Stimulated activated effector memory CD8-positive, alpha-beta T cell treated with anti-CD3 and anti-CD28 coated beads, Interleukin-12 subunit alpha, Interleukin-12 subunit beta, amount 100 ng/mL, for 72 hours (primary cell): ENCODE results near the gene BTBD3.

Source experiments
- ATAC-seq: fragments of 150-1000 bp; cut with Tn5 transposase; 2 replicates; pipeline ENCODE4 v1.10.0; 2021
- DNase-seq, 2 donors: peaks; one replicate each; pipeline ENCODE4 v3.0.0; 2021 to 2022; ENCODE audit warnings: low spot score in 2 of 2
- H3K27ac Mint-ChIP-seq: one replicate; pipeline ENCODE4 v1.8.0; 2022; ENCODE audit warnings: mild to moderate bottlenecking, mixed read lengths
- H3K36me3 Mint-ChIP-seq: one replicate; pipeline ENCODE4 v1.8.0; 2022; ENCODE audit warnings: mild to moderate bottlenecking, mixed read lengths
- H3K4me1 Mint-ChIP-seq: one replicate; pipeline ENCODE4 v1.8.0; 2022; ENCODE audit warnings: mixed read lengths
- H3K4me3 Mint-ChIP-seq: one replicate; pipeline ENCODE4 v1.8.0; 2022; ENCODE audit warnings: mild to moderate bottlenecking, mixed read lengths
- H3K9me3 Mint-ChIP-seq: one replicate; pipeline ENCODE4 v1.8.0; 2022; ENCODE audit warnings: mixed read lengths

The BTBD3 gene

DNA sequence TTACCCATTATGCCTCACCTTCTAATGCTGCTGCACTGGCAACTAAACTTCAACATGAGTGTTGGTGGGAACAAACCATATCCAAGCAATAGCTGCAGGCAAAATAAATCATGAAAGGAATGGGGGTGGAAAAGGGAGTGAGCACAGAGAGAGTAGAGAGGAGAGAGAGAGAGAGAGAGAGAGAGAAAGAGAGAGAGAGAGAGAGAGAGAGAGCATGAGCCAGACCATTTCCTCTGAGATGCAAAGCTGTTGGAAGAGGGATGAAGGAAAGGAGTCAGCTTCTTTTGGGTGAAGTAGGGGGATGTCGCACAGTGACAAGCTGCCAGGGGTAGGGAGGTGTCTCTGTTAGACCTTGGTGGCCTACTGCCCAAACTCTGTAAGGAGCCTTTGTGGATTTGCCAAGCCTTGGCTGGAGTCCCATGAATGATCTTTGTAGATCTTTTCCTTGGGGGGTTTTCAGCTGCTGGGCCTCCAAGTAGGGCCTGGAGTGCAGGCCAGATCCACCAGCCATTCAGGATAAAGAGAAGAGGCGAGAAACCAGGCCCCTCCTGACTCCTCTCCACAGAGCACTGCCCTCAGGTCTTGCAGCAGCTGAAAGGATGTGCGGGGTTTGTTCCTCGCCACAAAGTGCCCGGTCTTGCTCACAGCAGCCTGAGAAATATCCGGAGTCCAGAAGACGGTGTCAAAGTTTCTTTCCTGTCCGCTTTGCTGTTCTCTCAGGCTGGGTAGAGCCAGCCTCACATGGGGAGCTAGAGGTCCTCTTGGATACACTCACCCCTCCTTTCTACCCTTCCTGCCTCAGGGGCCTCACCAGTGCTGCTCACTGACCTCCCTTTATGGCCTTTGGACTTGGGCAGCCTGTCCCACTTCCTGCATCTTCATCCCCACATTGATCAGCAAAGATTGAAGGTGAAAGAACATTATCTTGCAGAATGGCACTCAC lies 17.8 kb downstream of the BTBD3 start:
- Mint-ChIP-seq H3K36me3 (no peaks in the 10 kb centered on the region), H3K4me1 (no peaks in the 10 kb centered on the region), H3K9me3 (peaks cover 14% of the 10 kb centered on the region), H3K4me3 (no peak overlapping the region), H3K27ac (no peak overlapping the region)
- DNase-seq (no peak), ATAC-seq (no peak)

DNA sequence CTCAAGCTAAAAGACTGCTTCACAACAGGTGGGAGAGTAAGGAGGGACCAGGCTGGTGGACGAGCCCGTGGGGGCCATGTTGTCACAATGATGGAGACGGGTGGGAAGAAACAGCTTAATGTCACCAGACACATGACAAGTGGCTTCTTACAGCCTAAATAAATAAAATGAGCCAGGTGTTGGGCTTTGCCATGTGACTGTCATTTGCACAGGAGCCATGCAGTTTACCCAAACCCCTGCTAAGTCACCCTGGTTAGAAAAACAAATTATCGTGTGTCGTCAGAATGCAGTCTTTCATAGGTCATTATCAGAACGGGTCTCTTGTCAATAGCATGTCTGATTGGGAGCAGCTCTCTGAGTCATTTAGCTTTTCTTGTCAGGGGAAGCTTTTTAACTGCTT lies 18.5 kb downstream of the BTBD3 start:
- no peaks in the 10 kb centered on the region for H3K36me3 Mint-ChIP-seq
- no peak for DNase-seq

DNA sequence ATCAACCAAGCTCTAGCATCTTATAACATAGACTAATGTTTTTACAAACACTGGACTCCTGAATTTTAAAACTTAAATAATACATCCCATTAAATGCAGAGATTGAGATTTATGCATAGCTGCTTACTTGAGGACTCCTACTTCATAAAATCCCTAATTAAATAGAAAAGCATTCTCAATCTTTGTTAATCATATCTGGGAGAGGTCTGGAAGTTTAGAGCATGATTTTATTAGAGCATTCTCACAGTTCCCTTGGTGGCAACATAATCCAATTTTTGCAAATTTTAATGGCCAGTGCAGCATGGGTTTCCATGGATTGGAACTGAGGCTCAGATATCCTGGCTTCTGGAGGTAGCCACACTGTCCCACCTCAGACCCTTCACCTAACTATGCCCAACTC lies 19.5 kb downstream of the BTBD3 start:
- H3K9me3 Mint-ChIP-seq = peaks cover 18% of the 10 kb centered on the region
- ATAC-seq = no peak

More for the DNA sequence above, 18.5 kb downstream of the BTBD3 start:
- Mint-ChIP-seq H3K4me1 (no peaks in the 10 kb centered on the region), H3K4me3 (no peak overlapping the region), H3K9me3 (peaks cover 18% of the 10 kb centered on the region), H3K27ac (no peak overlapping the region)
- no peak for ATAC-seq

GRCh38 chr20:11941593-11942246 lies 24.0 kb downstream of the BTBD3 start:
- Mint-ChIP-seq H3K9me3 (peaks cover 12% of the 10 kb centered on the region), H3K4me1 (no peaks in the 10 kb centered on the region), H3K27ac (no peak overlapping the region), H3K36me3 (no peaks in the 10 kb centered on the region), H3K4me3 (no peak overlapping the region)
- DNase-seq = no peak
- ATAC-seq = no peak

More for the DNA sequence above, 19.5 kb downstream of the BTBD3 start:
- Mint-ChIP-seq H3K4me1 (no peaks in the 10 kb centered on the region), H3K36me3 (no peaks in the 10 kb centered on the region), H3K4me3 (no peak overlapping the region), H3K27ac (no peak overlapping the region)
- no peak for DNase-seq

GRCh38 chr20:11943778-11944177 lies 26.1 kb downstream of the BTBD3 start:
- ATAC-seq (no peak), DNase-seq (no peak)
- no peaks in the 10 kb centered on the region for H3K36me3 Mint-ChIP-seq
- no peak overlapping the region for H3K4me3 Mint-ChIP-seq
- no peaks in the 10 kb centered on the region for H3K4me1 Mint-ChIP-seq
- H3K9me3 Mint-ChIP-seq = peaks cover 19% of the 10 kb centered on the region
- H3K27ac Mint-ChIP-seq = no peak overlapping the region

DNA sequence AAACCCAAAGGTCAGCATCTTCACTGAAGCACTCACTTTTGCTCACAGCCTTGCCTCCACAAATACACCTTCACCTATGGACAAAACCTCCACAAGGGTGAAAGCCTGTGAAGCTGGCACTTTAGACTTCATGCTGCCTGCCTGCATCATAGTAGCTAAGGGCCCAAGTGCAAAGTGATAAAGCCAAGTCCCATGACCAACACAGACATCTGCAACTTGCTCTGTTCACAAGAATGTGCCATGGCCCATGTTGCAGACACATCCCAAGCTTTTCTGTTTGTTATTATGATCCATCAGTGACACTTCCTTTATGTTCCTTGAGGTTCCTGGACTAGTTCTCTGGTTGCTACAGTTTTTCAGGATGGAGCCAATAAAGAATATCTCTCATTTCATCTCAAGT lies 31.1 kb downstream of the BTBD3 start:
- DNase-seq (no peak), ATAC-seq (no peak)
- no peaks in the 10 kb centered on the region for H3K4me1 Mint-ChIP-seq
- no peak overlapping the region for H3K4me3 Mint-ChIP-seq
- no peaks in the 10 kb centered on the region for H3K36me3 Mint-ChIP-seq
- peaks cover 10% of the 10 kb centered on the region for H3K9me3 Mint-ChIP-seq
- H3K27ac Mint-ChIP-seq = no peak overlapping the region

DNA sequence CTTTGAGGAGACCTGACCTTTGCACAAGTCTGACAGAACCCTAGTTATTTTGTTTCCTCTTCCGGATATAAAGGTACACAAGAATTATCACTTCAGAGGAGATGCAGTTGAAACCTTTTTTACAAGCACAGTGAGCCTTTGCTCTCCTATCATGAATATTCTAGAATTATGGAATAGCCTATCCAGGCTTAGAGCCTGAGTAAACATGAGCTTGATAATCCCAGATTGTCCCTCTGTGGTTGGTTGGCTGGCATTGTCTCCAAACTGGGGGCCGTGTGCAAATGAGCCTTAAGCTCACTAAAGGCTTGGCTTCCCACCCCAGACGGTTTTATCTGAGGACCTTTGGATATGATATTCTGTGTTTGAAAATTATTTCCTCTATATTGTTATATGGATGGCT lies 32.0 kb downstream of the BTBD3 start:
- peaks cover 15% of the 10 kb centered on the region for H3K9me3 Mint-ChIP-seq
- DNase-seq = no peak
- no peak overlapping the region for H3K27ac Mint-ChIP-seq
- ATAC-seq = no peak
- no peaks in the 10 kb centered on the region for H3K4me1 Mint-ChIP-seq
- no peaks in the 10 kb centered on the region for H3K36me3 Mint-ChIP-seq
- no peak overlapping the region for H3K4me3 Mint-ChIP-seq

DNA sequence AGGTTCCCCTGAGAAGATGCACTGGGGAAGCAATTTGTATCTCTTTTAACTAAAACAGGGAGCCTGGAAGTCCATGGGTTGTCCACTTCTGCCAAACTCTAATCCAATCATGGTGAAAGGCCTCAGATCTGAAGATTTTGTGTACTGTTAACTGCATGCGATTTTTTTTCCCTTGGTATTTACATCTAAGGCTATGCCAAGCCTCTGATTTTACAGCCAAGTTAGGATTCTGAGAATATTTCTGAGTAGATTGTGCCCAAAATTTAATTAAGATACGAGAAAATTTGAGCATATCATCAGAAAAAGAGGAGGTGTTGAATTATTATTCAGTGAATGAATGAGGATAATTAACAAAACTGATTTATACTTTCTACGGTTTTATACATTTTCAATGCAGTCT lies 34.0 kb downstream of the BTBD3 start:
- no peaks in the 10 kb centered on the region for H3K36me3 Mint-ChIP-seq
- no peak overlapping the region for H3K4me3 Mint-ChIP-seq
- H3K27ac Mint-ChIP-seq = no peak overlapping the region
- ATAC-seq = no peak
- peaks cover 20% of the 10 kb centered on the region for H3K9me3 Mint-ChIP-seq
- H3K4me1 Mint-ChIP-seq = no peaks in the 10 kb centered on the region
- no peak for DNase-seq

- H3K36me3 Mint-ChIP-seq = no peaks in the 10 kb centered on the region
- ATAC-seq (no peak), DNase-seq (no peak)
- H3K4me3 Mint-ChIP-seq = no peak overlapping the region
- no peak overlapping the region for H3K27ac Mint-ChIP-seq
- H3K4me1 Mint-ChIP-seq = no peaks in the 10 kb centered on the region
- peaks cover 16% of the 10 kb centered on the region for H3K9me3 Mint-ChIP-seq
Measured at GRCh38 chr20:11952639-11953038, 34.9 kb downstream of the BTBD3 start.

- DNase-seq = no peak
- no peak overlapping the region for H3K27ac Mint-ChIP-seq
- no peaks in the 10 kb centered on the region for H3K36me3 Mint-ChIP-seq
- H3K4me3 Mint-ChIP-seq = no peak overlapping the region
- no peak for ATAC-seq
- no peaks in the 10 kb centered on the region for H3K4me1 Mint-ChIP-seq
- H3K9me3 Mint-ChIP-seq = peaks cover 9% of the 10 kb centered on the region
Measured at GRCh38 chr20:11957911-11958310, 40.2 kb downstream of the BTBD3 start.

GRCh38 chr20:11958855-11959254 lies 41.2 kb downstream of the BTBD3 start:
- Mint-ChIP-seq H3K4me3 (no peak overlapping the region), H3K36me3 (no peaks in the 10 kb centered on the region), H3K9me3 (peaks cover 9% of the 10 kb centered on the region), H3K27ac (no peak overlapping the region), H3K4me1 (no peaks in the 10 kb centered on the region)
- DNase-seq = no peak
- no peak for ATAC-seq

GRCh38 chr20:11965602-11966001 lies 47.9 kb downstream of the BTBD3 start:
- no peak for DNase-seq
- H3K4me1 Mint-ChIP-seq = no peaks in the 10 kb centered on the region
- no peak overlapping the region for H3K27ac Mint-ChIP-seq
- H3K4me3 Mint-ChIP-seq = no peak overlapping the region
- peaks cover 8% of the 10 kb centered on the region for H3K9me3 Mint-ChIP-seq
- no peaks in the 10 kb centered on the region for H3K36me3 Mint-ChIP-seq
- ATAC-seq = no peak

GRCh38 chr20:11966186-11966585 lies 48.5 kb downstream of the BTBD3 start:
- ATAC-seq = no peak
- Mint-ChIP-seq H3K4me3 (no peak overlapping the region), H3K27ac (no peak overlapping the region), H3K9me3 (peaks cover 8% of the 10 kb centered on the region), H3K4me1 (no peaks in the 10 kb centered on the region), H3K36me3 (no peaks in the 10 kb centered on the region)
- DNase-seq = no peak

DNA sequence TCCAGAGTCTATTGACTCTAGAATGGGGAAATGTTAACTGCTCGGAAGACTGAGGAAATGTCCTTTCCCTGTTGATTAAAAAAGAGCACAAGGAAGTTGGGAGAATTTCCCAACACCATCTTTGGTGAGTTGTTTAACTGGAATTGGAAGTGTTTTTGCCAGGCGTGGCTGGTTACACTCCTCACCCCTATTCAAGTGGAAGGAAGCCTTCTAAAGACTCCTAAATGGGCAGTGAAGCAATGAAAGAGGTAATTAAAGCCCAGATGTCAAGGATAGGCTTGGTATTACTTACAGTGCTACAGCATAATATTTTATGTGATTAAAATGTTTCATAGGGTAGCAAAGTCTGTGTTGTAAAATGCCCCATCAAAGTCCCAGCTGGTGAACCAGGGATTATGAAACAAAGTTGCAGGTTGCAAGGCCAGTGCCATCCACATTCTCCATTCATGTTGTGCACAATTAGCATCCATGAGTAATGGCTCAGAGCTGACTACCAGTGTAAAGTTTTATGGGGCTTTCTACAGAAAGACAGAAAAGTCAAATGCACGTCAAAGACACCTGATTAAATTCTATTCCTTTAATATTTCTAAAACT lies 52.6 kb downstream of the BTBD3 start:
- ATAC-seq (no peak), DNase-seq (no peak)
- H3K4me3 Mint-ChIP-seq = no peak overlapping the region
- H3K4me1 Mint-ChIP-seq = no peaks in the 10 kb centered on the region
- H3K27ac Mint-ChIP-seq = no peak overlapping the region
- H3K9me3 Mint-ChIP-seq = peaks cover 15% of the 10 kb centered on the region
- no peaks in the 10 kb centered on the region for H3K36me3 Mint-ChIP-seq

DNA sequence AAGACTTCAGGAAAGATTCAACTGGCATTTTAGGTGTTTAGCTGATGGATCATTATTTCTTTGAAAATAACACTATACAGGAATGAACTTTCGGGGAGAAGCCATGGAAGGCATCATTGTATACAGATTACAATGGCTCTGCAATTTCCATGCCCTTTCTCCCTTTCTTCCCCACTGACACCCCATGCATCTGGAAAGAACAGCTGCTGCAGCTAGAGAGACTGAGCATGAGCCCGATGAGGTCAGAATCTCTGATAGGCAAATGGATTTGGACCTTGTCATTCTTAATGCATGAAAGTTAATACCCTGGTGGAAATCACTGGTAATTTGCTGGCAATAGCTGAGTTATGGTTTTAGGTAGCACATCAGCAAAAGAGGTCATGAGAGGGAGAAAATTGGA lies 54.8 kb downstream of the BTBD3 start:
- no peak overlapping the region for H3K4me3 Mint-ChIP-seq
- no peaks in the 10 kb centered on the region for H3K36me3 Mint-ChIP-seq
- H3K9me3 Mint-ChIP-seq = peaks cover 14% of the 10 kb centered on the region
- no peak for ATAC-seq
- H3K27ac Mint-ChIP-seq = no peak overlapping the region
- no peaks in the 10 kb centered on the region for H3K4me1 Mint-ChIP-seq
- DNase-seq = no peak
